Liver (tissue), 9 donors: ENCODE data around the gene KAZN. TPM values are rescaled to one million over a fixed set of nuclear protein-coding genes. Genes with fewer than 3 reads are reported as not detected.

ENCODE experiments used
- DNase-seq: peaks from one replicate; pipeline ENCODE4 v3.0.0-alpha.2; 2017; ENCODE audit warnings: low spot score
- H3K27ac ChIP-seq, 2 donors: one replicate each; pipeline ENCODE4 v1.7.0; 2013; ENCODE audit warnings: inconsistent platforms in 2 of 2, low read length in 2 of 2, control low read depth in 1 of 2, low read depth in 1 of 2, mild to moderate bottlenecking in 1 of 2
- H3K27me3 ChIP-seq, 4 donors: one replicate each; pipeline versions ENCODE4 v1.6.1 to v1.7.0; 2013; ENCODE audit warnings: low read length in 3 of 4, inconsistent platforms in 1 of 4, mild to moderate bottlenecking in 1 of 4, moderate library complexity in 1 of 4; ENCODE audit not compliant: control insufficient read depth in 4 of 4, insufficient read depth in 4 of 4
- H3K36me3 ChIP-seq, 4 donors: one replicate each; pipeline versions ENCODE4 v1.6.1 to v1.7.0; 2013; ENCODE audit warnings: low read length in 3 of 4, mild to moderate bottlenecking in 3 of 4, low read depth in 1 of 4, moderate library complexity in 1 of 4; ENCODE audit not compliant: control insufficient read depth in 4 of 4, insufficient read depth in 3 of 4
- H3K4me1 ChIP-seq, 4 donors: one replicate each; pipeline versions ENCODE4 v1.6.1 to v1.7.0; 2013; ENCODE audit warnings: low read length in 3 of 4, mild to moderate bottlenecking in 3 of 4, moderate library complexity in 1 of 4; ENCODE audit not compliant: control insufficient read depth in 4 of 4, insufficient read depth in 4 of 4
- H3K4me3 ChIP-seq, 3 donors: one replicate each; pipeline versions ENCODE4 v1.6.1 to v1.7.0; 2013; ENCODE audit warnings: low read length in 3 of 3, control low read depth in 1 of 3, low read depth in 1 of 3, mild to moderate bottlenecking in 1 of 3
- H3K9ac ChIP-seq, 2 donors: one replicate each; pipeline ENCODE4 v1.7.0; 2013; ENCODE audit warnings: low read length in 2 of 2, mild to moderate bottlenecking in 2 of 2, moderate library complexity in 2 of 2, control low read depth in 1 of 2, low read depth in 1 of 2
- H3K9me3 ChIP-seq, 4 donors: one replicate each; pipeline versions ENCODE4 v1.6.1 to v1.7.0; 2013; ENCODE audit warnings: low read length in 3 of 4; ENCODE audit not compliant: control insufficient read depth in 4 of 4
- CTCF ChIP-seq: fragments of 150-350 bp; IDR thresholded peaks from 2 replicates; pipeline ENCODE4 v1.5.1; 2017; ENCODE audit warnings: improper control_type of control experiment, low read depth, low read length; ENCODE audit not compliant: missing input control
- FOXA1 ChIP-seq: IDR thresholded peaks from 2 replicates; pipeline ENCODE4 v1.6.1; 2016; ENCODE audit warnings: antibody characterized with exemption
- FOXA2 ChIP-seq: IDR thresholded peaks from 2 replicates; pipeline ENCODE4 v1.6.1; 2016; ENCODE audit warnings: antibody characterized with exemption
- HNF4G ChIP-seq: IDR thresholded peaks from 2 replicates; pipeline ENCODE4 v1.6.1; 2016; ENCODE audit warnings: antibody characterized with exemption
- MAX ChIP-seq: IDR thresholded peaks from 2 replicates; pipeline ENCODE4 v1.6.1; 2016; ENCODE audit warnings: antibody characterized with exemption
- RAD21 ChIP-seq, 2 donors: IDR thresholded peaks; 2 replicates each; pipeline ENCODE4 v1.6.1; 2016; ENCODE audit warnings: antibody characterized with exemption in 2 of 2, mild to moderate bottlenecking in 2 of 2
- SP1 ChIP-seq: IDR thresholded peaks from 2 replicates; pipeline ENCODE4 v1.6.1; 2018; ENCODE audit warnings: antibody characterized with exemption, mild to moderate bottlenecking
- TAF1 ChIP-seq: conservative IDR thresholded peaks from 2 replicates; pipeline ENCODE4 v1.6.1; 2016; ENCODE audit warnings: antibody characterized with exemption, mild to moderate bottlenecking
- whole genome bisulfite sequencing: extraction: QIAGEN DNeasy Blood & Tissue Kit; methylation state at CpG from one replicate; pipeline ENCODE4 v1.1.7; 2013; 5-methylcytosine and 5-hydroxymethylcytosine counted together
- polyA plus RNA-seq, 2 donors: library from polyadenylated mRNA; stranded (reverse) in 1 of 2; unstranded in 1 of 2; fragments of 200-250 nt in 1 of 2; fragments of >200 nt in 1 of 2; fragmentation: Nextera tagmentation in 1 of 2; extraction: Ambion mirVana in 1 of 2; gene quantifications; one replicate each; pipeline versions ENCODE4 v1.2.1 to v1.2.3, GENCODE V29; 2013 to 2015
- total RNA-seq, 2 donors: library from RNA; depleted of rRNA; stranded (reverse); fragments of >200 nt; gene quantifications; one replicate each; pipeline ENCODE4 v1.2.3, GENCODE V29; 2014
- TF ChIP-seq, protein P1 (sequence below): IDR thresholded peaks from 2 replicates; pipeline ENCODE4 v1.6.1; 2016; ENCODE audit warnings: antibody characterized with exemption, mild to moderate bottlenecking
- donor health status: healthy.
- donor health status: healthy.
- donor health status: healthy.
- donor health status: healthy.
- donor health status: healthy.

Gene KAZN
- total and polyA plus RNA-seq, 4 donors: 1.9 to 6.9 (median 2.4) TPM

DNA sequence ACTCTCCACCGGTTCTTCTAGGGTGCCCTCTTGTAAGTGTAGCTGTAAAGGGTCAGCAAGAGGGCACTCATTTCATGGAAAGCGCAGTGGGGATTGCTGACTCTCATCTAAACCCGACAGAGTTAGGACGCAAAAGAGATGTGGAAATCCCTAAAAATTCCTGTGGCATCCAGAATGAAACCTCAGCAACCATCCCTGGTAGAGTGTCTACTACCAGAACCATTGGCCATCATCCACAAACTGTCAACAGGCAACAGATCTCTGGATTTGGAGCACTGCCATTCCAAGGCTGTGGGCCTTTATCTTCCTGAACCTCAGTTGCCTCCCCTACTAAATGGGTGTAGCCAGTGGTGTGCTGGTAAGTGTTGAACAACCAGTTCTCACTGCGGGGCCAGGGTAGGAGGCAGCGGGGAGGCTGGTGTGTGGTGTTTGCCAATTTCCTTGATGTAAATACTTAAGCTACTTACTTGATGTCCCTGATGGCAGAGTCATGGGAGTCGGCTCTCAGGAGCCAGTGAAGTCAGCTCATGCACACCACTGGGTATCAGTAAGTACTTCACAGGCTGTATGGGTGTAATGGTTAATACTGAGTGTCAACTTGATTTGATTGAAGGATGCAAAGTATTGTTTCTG is 195.8 kb downstream of the KAZN start:
- Histone ChIP-seq H3K9ac (no peak overlapping the region), H3K4me3 (no peak overlapping the region), H3K36me3 (no peaks in the 10 kb centered on the region), H3K4me1 (no peaks in the 10 kb centered on the region), H3K27me3 (no peaks in the 10 kb centered on the region), H3K9me3 (no peaks in the 10 kb centered on the region), H3K27ac (no peak overlapping the region)
- WGBS: 90% methylated on average over 7 of the region's 7 CpGs
- no peak for TF ChIP-seq FOXA2
- no peak for DNase-seq

GRCh38 chr1:14794906-14795305 is 196.4 kb downstream of the KAZN start:
- no peak overlapping the region for H3K9ac ChIP-seq
- WGBS: 83% methylated on average over 5 of the region's 5 CpGs
- TF ChIP-seq HNF4G (no peak), CTCF (no peak), TAF1 (no peak)
- no peak overlapping the region for H3K27ac ChIP-seq
- H3K36me3 ChIP-seq: no peaks in the 10 kb centered on the region
- DNase-seq: no peak
- no peaks in the 10 kb centered on the region for H3K9me3 ChIP-seq
- no peaks in the 10 kb centered on the region for H3K4me1 ChIP-seq
- H3K27me3 ChIP-seq: no peaks in the 10 kb centered on the region
- no peak overlapping the region for H3K4me3 ChIP-seq

- Histone ChIP-seq H3K27ac (no peak overlapping the region), H3K27me3 (no peaks in the 10 kb centered on the region), H3K4me1 (no peaks in the 10 kb centered on the region), H3K4me3 (no peak overlapping the region), H3K9ac (no peak overlapping the region), H3K36me3 (no peaks in the 10 kb centered on the region), H3K9me3 (no peaks in the 10 kb centered on the region)
- TF ChIP-seq RAD21 (IDR thresholded peaks at IDR 0.05): no peak
- no peak for TF ChIP-seq MAX
- TF ChIP-seq SP1: no peak
- no peak for TF ChIP-seq FOXA1
- TF ChIP-seq, protein P1, sequence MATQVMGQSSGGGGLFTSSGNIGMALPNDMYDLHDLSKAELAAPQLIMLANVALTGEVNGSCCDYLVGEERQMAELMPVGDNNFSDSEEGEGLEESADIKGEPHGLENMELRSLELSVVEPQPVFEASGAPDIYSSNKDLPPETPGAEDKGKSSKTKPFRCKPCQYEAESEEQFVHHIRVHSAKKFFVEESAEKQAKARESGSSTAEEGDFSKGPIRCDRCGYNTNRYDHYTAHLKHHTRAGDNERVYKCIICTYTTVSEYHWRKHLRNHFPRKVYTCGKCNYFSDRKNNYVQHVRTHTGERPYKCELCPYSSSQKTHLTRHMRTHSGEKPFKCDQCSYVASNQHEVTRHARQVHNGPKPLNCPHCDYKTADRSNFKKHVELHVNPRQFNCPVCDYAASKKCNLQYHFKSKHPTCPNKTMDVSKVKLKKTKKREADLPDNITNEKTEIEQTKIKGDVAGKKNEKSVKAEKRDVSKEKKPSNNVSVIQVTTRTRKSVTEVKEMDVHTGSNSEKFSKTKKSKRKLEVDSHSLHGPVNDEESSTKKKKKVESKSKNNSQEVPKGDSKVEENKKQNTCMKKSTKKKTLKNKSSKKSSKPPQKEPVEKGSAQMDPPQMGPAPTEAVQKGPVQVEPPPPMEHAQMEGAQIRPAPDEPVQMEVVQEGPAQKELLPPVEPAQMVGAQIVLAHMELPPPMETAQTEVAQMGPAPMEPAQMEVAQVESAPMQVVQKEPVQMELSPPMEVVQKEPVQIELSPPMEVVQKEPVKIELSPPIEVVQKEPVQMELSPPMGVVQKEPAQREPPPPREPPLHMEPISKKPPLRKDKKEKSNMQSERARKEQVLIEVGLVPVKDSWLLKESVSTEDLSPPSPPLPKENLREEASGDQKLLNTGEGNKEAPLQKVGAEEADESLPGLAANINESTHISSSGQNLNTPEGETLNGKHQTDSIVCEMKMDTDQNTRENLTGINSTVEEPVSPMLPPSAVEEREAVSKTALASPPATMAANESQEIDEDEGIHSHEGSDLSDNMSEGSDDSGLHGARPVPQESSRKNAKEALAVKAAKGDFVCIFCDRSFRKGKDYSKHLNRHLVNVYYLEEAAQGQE: no peak
- no peak for DNase-seq
- 93% methylated on average over 3 of the region's 3 CpGs for WGBS
These were observed 197.1 kb downstream of the KAZN start for GRCh38 chr1:14795589-14795988.
